Measurements from ENCODE around the gene TPT1. TPM values are rescaled to one million over a fixed set of nuclear protein-coding genes. Genes with fewer than 3 reads are reported as not detected.

The TPT1 gene
- total and polyA plus RNA-seq, 12 donors, result 3,297 to 6,104 (median 3,852) TPM

GRCh38 chr13:45303026-45303425, 38.0 kb downstream of the TPT1 start:
- intact Hi-C loops (cut with DNase I), result loop anchor here in 3 of 10 donors (10.0 kb wide), 3 partner anchors 108 to 328 kb away; partner anchors contain the start of genes GPALPP1 (in 1 of the 3) and NUFIP1 (in 1 of the 3)
- Histone ChIP-seq H3K36me3 (no peaks in the 10 kb centered on the region), H3K27me3 (peaks cover 0 to 5% (median 0%) of the 10 kb centered on the region in 7 donors), H3K4me1 (peaks cover 0 to 11% (median 0%) of the 10 kb centered on the region in 9 donors), H3K27ac (no peak overlapping the region), H3K4me3 (no peak overlapping the region), H3K9me3 (no peaks in the 10 kb centered on the region)
- DNase-seq (no peak), ATAC-seq (no peak)
- WGBS, 2 donors, result 84 to 87% methylated on average over 2 of the region's 2 CpGs
- no peak for TF ChIP-seq CTCF (IDR thresholded peaks at IDR 0.05)

GRCh38 chr13:45302507-45302906, 38.5 kb downstream of the TPT1 start:
- no peak for DNase-seq
- no peak for TF ChIP-seq CTCF (IDR thresholded peaks at IDR 0.05)
- H3K36me3 ChIP-seq, result no peaks in the 10 kb centered on the region
- H3K4me1 ChIP-seq, result peaks cover 0 to 14% (median 0%) of the 10 kb centered on the region in 9 donors
- 41% methylated on average over 3 of the region's 3 CpGs for WGBS, 2 donors
- no peak overlapping the region for H3K27ac ChIP-seq
- peaks cover 0 to 5% (median 0%) of the 10 kb centered on the region in 7 donors for H3K27me3 ChIP-seq
- H3K4me3 ChIP-seq, result no peak overlapping the region
- ATAC-seq, result no peak
- intact Hi-C loops (cut with DNase I), result loop anchor here in 3 of 10 donors (10.0 kb wide), 3 partner anchors 108 to 328 kb away; partner anchors contain the start of genes GPALPP1 (in 1 of the 3) and NUFIP1 (in 1 of the 3)
- no peaks in the 10 kb centered on the region for H3K9me3 ChIP-seq

- Histone ChIP-seq H3K4me3 (no peak overlapping the region), H3K27ac (no peak overlapping the region), H3K4me1 (peaks cover 0 to 17% (median 0%) of the 10 kb centered on the region in 9 donors), H3K27me3 (peaks cover 0 to 5% (median 0%) of the 10 kb centered on the region in 7 donors), H3K9me3 (no peaks in the 10 kb centered on the region), H3K36me3 (no peaks in the 10 kb centered on the region)
- intact Hi-C loops (cut with DNase I), result loop anchor here in 3 of 10 donors (10.0 kb wide), 3 partner anchors 106 to 326 kb away; partner anchors contain the start of genes GPALPP1 (in 1 of the 3) and NUFIP1 (in 1 of the 3)
- no peak for TF ChIP-seq CTCF (IDR thresholded peaks at IDR 0.05)
- no peak for ATAC-seq
- no peak for DNase-seq
- WGBS, 2 donors, result 76% methylated on average over 11 of the region's 11 CpGs
Measured at GRCh38 chr13:45301263-45301662, 39.7 kb downstream of the TPT1 start.

GRCh38 chr13:45300190-45300985, 40.6 kb downstream of the TPT1 start:
- WGBS, 2 donors, result 74 to 76% methylated on average over 9 of the region's 9 CpGs
- Histone ChIP-seq H3K4me3 (no peak overlapping the region), H3K27ac (no peak overlapping the region), H3K9me3 (no peaks in the 10 kb centered on the region), H3K27me3 (peaks cover 0 to 5% (median 0%) of the 10 kb centered on the region in 7 donors), H3K4me1 (peaks cover 0 to 22% (median 0%) of the 10 kb centered on the region in 9 donors), H3K36me3 (no peaks in the 10 kb centered on the region)
- no peak for ATAC-seq
- no peak for TF ChIP-seq CTCF (IDR thresholded peaks at IDR 0.05)
- no peak for DNase-seq
- intact Hi-C loops (cut with DNase I), result loop anchor here in 3 of 10 donors (10.0 kb wide), 3 partner anchors 106 to 326 kb away; partner anchors contain the start of genes GPALPP1 (in 1 of the 3) and NUFIP1 (in 1 of the 3)

Data from heart right ventricle (tissue), 16 donors.